Fibroblast of the aortic adventitia (primary cell): ENCODE measurements around the gene IBTK. TPM values are rescaled to one million over a fixed set of nuclear protein-coding genes. Genes with fewer than 3 reads are reported as not detected.

Experiments used
- DNase-seq: peaks from one replicate; pipeline ENCODE4 v3.0.0-alpha.2; 2010; ENCODE audit warnings: low read depth
- H3K4me3 ChIP-seq: 2 replicates; pipeline ENCODE4 v1.5.1; 2011; ENCODE audit warnings: low read depth, mild to moderate bottlenecking, control low read depth, low read length, moderate library complexity
- total RNA-seq: library from RNA; depleted of rRNA; stranded (reverse); fragments of >200 nt; gene quantifications from 2 replicates; pipeline ENCODE4 v1.2.3, GENCODE V29; 2012; ENCODE audit warnings: low replicate concordance
- TF ChIP-seq, protein P1 (sequence below): IDR thresholded peaks from 2 replicates; pipeline ENCODE4 v1.5.1; 2011; ENCODE audit warnings: mild to moderate bottlenecking, low read length, control low read depth, inconsistent platforms; ENCODE audit not compliant: insufficient read depth

IBTK gene
- total RNA-seq, 1 donor, result 69.3 TPM

DNA sequence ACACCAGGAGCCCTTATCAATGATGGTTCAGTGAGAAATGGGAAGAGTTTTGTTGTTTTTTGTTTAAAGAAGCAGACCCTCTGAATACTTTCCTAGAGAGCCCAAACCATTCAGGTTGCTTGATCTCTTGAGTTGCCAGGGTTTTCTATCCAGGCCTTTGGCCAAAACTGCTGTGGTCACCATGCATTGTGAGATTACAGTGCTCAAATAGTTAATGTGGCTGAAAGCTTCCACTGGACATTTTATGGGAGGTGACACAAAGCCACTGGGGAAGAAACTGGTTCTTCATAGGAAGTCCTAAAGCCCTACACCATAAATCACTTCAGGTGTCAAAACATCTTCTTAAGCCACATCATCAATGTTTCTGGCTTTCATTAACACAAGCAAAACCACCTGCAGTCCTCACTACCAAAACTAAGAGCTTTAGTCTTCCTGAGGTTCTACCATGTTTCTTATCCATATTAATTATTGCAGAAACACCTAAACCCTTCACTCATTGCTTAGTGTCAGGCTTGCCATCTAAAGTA lies 101.6 kb downstream of the IBTK start:
- TF ChIP-seq, protein P1, sequence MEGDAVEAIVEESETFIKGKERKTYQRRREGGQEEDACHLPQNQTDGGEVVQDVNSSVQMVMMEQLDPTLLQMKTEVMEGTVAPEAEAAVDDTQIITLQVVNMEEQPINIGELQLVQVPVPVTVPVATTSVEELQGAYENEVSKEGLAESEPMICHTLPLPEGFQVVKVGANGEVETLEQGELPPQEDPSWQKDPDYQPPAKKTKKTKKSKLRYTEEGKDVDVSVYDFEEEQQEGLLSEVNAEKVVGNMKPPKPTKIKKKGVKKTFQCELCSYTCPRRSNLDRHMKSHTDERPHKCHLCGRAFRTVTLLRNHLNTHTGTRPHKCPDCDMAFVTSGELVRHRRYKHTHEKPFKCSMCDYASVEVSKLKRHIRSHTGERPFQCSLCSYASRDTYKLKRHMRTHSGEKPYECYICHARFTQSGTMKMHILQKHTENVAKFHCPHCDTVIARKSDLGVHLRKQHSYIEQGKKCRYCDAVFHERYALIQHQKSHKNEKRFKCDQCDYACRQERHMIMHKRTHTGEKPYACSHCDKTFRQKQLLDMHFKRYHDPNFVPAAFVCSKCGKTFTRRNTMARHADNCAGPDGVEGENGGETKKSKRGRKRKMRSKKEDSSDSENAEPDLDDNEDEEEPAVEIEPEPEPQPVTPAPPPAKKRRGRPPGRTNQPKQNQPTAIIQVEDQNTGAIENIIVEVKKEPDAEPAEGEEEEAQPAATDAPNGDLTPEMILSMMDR, result no peak
- DNase-seq, result no peak
- H3K4me3 ChIP-seq, result no peak overlapping the region

- TF ChIP-seq, protein P1, result no peak
- peak; percentile 79 for DNase-seq
- peak overlapping the region; percentile 31 for H3K4me3 ChIP-seq
These were observed 102.6 kb downstream of the IBTK start for GRCh38 chr6:82144852-82145340.

- H3K4me3 ChIP-seq, result peak overlapping the region; percentile 31
- TF ChIP-seq, protein P1, result no peak
- DNase-seq, result peak; percentile 94
These were observed 103.3 kb downstream of the IBTK start for GRCh38 chr6:82144007-82144851.

DNA sequence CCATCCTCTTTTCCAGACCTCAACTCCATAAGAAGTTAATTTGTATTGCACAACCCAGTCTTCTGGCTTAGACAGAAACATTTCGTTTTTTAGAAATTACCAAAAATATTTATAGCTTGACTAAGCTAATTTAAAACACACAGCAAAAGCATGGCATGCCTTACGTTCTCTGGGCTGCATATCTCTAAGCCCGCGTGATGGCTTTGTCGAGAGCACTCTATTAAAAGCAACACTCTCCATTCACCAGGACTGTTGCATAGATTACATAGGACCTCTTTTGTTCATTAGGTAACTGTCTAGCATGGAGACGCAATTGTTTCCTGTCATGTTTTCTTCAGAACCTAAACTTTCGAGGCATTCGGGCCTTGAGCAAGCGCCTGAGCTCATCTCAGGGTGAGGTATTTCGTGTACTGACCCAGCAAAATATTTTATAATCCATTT lies 104.5 kb downstream of the IBTK start:
- H3K4me3 ChIP-seq, result no peak overlapping the region
- peak; percentile 63 for DNase-seq
- TF ChIP-seq, protein P1, result no peak

DNA sequence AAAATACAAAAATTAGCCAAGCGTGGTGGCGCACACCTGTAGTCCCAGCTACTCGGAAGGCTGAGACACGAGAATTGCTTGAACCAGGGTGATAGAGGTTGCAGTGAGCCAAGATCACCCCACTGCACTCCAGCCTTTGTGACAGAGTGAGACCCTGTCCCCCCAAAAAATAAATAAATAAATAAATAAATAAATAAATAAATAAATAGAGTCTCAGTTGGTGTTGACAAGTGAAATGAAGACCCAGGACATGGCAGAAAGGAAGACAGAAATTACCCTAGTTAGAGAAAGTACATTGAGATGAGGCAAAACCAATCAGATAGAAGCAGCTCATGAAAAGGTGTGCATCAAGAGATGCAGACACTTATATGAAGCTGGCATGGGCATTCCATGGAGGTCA lies 105.0 kb downstream of the IBTK start:
- TF ChIP-seq, protein P1, result no peak
- H3K4me3 ChIP-seq, result no peak overlapping the region
- DNase-seq, result no peak

DNA sequence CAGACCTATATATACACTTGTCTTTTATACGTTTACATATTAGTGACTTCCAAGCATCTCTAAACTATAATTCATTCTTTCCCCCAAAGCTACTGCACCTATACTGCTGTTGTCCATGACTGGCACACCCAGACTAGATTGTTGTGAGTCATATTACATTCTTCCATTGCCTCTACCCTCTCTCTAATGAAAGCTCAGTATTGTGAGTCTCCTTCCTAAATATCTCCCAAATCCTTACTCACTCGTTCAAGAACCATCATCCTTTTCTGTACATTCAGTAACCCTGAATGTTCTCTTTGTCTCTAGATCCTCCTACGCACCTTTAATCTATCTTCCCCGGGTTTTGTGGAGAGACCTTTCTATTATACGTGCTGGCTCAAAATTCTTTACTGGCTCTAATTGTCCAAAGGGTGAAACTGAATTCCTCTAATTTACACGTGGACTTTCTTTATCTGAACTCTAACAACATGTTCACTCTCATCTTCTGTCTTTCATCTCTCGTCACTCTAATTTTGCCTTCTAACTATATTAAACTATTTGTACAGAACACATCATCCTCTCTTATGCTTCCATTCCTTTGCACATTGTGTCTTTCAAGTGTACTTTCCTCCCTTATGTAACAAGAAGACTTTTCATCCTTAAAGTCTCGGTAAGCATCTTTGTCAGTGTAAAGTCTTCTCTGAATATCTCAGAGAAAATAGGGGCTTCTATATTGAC lies 109.3 kb downstream of the IBTK start:
- no peak overlapping the region for H3K4me3 ChIP-seq
- DNase-seq, result no peak
- TF ChIP-seq, protein P1, result no peak
